ENCODE results near the gene PHC2. TPM values are rescaled to one million over a fixed set of nuclear protein-coding genes. Genes with fewer than 3 reads are reported as not detected.

The PHC2 gene
- total and polyA plus RNA-seq, 2 experiments from 2014 or later, result 77.5 to 121 TPM

- no peaks in the 10 kb centered on the region for H3K9me3 ChIP-seq (ENCODE audit: low read depth)
- WGBS (ENCODE audit: low lambda C conversion rate, missing lambda C conversion rate), result 72% methylated on average over 5 of the region's 5 CpGs
- no peak overlapping the region for H3K4me2 ChIP-seq
- H3K4me3 ChIP-seq, result no peak overlapping the region
- TF ChIP-seq CTCF (IDR thresholded peaks at IDR 0.05; ENCODE audit: poor library complexity) (no peak), EZH2 (IDR thresholded peaks at IDR 0.05; ENCODE audit: borderline replicate concordance) (no peak), EZH2phosphoT487 (IDR thresholded peaks at IDR 0.05; ENCODE audit: low read depth, severe bottlenecking, unreplicated experiment) (no peak)
- H3K4me1 ChIP-seq (ENCODE audit: insufficient read depth), result peaks cover 5% of the 10 kb centered on the region
- H3K9me2 ChIP-seq (replicated peaks; ENCODE audit: insufficient read depth), result no peaks in the 10 kb centered on the region
- no peaks in the 10 kb centered on the region for H3K36me3 ChIP-seq (replicated peaks; ENCODE audit: insufficient read depth, low read depth)
- H2AFZ ChIP-seq, result no peak overlapping the region
- peak overlapping the region; percentile 75 for H3K27ac ChIP-seq
- H4K20me1 ChIP-seq (ENCODE audit: insufficient read depth, poor library complexity, severe bottlenecking), result no peaks in the 10 kb centered on the region
- peak; percentile 33 for DNase-seq (ENCODE audit: low spot score)
- H3K27me3 ChIP-seq, result no peaks in the 10 kb centered on the region
- H3K79me2 ChIP-seq, result no peaks in the 10 kb centered on the region
These were observed 43.3 kb downstream of the PHC2 start for GRCh38 chr1:33387625-33388024.

- no peak for DNase-seq (ENCODE audit: low spot score)
These were observed 45.6 kb downstream of the PHC2 start for GRCh38 chr1:33385251-33385650.

GRCh38 chr1:33384040-33384812, 46.7 kb downstream of the PHC2 start:
- TF ChIP-seq CTCF (IDR thresholded peaks at IDR 0.05; ENCODE audit: poor library complexity) (no peak), EZH2phosphoT487 (IDR thresholded peaks at IDR 0.05; ENCODE audit: low read depth, severe bottlenecking, unreplicated experiment) (no peak), EZH2 (IDR thresholded peaks at IDR 0.05; ENCODE audit: borderline replicate concordance) (no peak)
- H3K27ac ChIP-seq, result peak overlapping the region; percentile 13
- H3K9me2 ChIP-seq (replicated peaks; ENCODE audit: insufficient read depth), result no peaks in the 10 kb centered on the region
- no peaks in the 10 kb centered on the region for H3K9me3 ChIP-seq (ENCODE audit: low read depth)
- H3K4me1 ChIP-seq (ENCODE audit: insufficient read depth), result peaks cover 5% of the 10 kb centered on the region
- no peaks in the 10 kb centered on the region for H3K79me2 ChIP-seq
- no peak overlapping the region for H3K4me2 ChIP-seq
- H2AFZ ChIP-seq, result no peak overlapping the region
- 60% methylated on average over 7 of the region's 7 CpGs for WGBS (ENCODE audit: low lambda C conversion rate, missing lambda C conversion rate)
- no peaks in the 10 kb centered on the region for H3K27me3 ChIP-seq
- H4K20me1 ChIP-seq (ENCODE audit: insufficient read depth, poor library complexity, severe bottlenecking), result no peaks in the 10 kb centered on the region
- H3K4me3 ChIP-seq, result no peak overlapping the region
- no peak for DNase-seq (ENCODE audit: low spot score)
- no peaks in the 10 kb centered on the region for H3K36me3 ChIP-seq (replicated peaks; ENCODE audit: insufficient read depth, low read depth)

More at GRCh38 chr1:33385251-33385650, 45.6 kb downstream of the PHC2 start:
- Histone ChIP-seq H3K4me1 (ENCODE audit: insufficient read depth) (peaks cover 5% of the 10 kb centered on the region), H3K27ac (peak overlapping the region; percentile 13), H3K27me3 (no peaks in the 10 kb centered on the region), H3K9me3 (ENCODE audit: low read depth) (no peaks in the 10 kb centered on the region), H3K4me2 (peak overlapping the region; percentile 4), H3K79me2 (no peaks in the 10 kb centered on the region), H3K9me2 (replicated peaks; ENCODE audit: insufficient read depth) (no peaks in the 10 kb centered on the region), H3K4me3 (no peak overlapping the region), H3K36me3 (replicated peaks; ENCODE audit: insufficient read depth, low read depth) (no peaks in the 10 kb centered on the region), H2AFZ (no peak overlapping the region), H4K20me1 (ENCODE audit: insufficient read depth, poor library complexity, severe bottlenecking) (no peaks in the 10 kb centered on the region)
- WGBS (ENCODE audit: low lambda C conversion rate, missing lambda C conversion rate), result 75% methylated on average over 6 of the region's 6 CpGs
- no peak for TF ChIP-seq EZH2phosphoT487 (IDR thresholded peaks at IDR 0.05; ENCODE audit: low read depth, severe bottlenecking, unreplicated experiment)
- no peak for TF ChIP-seq EZH2 (IDR thresholded peaks at IDR 0.05; ENCODE audit: borderline replicate concordance)
- TF ChIP-seq CTCF (IDR thresholded peaks at IDR 0.05; ENCODE audit: poor library complexity), result no peak
